Islet of Langerhans (tissue), 1 donor: ENCODE measurements around the gene FEM1B.

Experiments
- FAIRE-seq: peaks from one replicate; lab custom pipeline; 2011; peaks lifted over from hg19 to GRCh38; lab: Jason Lieb, UNC

The FEM1B gene

GRCh38 chr15:68259883-68260282 is 17.7 kb upstream of the FEM1B start:
- FAIRE-seq = no peak

- FAIRE-seq = no peak
Observed at GRCh38 chr15:68261241-68261640, 16.3 kb upstream of the FEM1B start.

GRCh38 chr15:68261980-68262379 is 15.6 kb upstream of the FEM1B start:
- FAIRE-seq = no peak

- FAIRE-seq = no peak
Observed at GRCh38 chr15:68262514-68263356, 14.8 kb upstream of the FEM1B start.

- FAIRE-seq = no peak
Observed at GRCh38 chr15:68264282-68264681, 13.3 kb upstream of the FEM1B start.

- FAIRE-seq = no peak
Observed at GRCh38 chr15:68265081-68265480, 12.5 kb upstream of the FEM1B start.

- no peak for FAIRE-seq
Observed at GRCh38 chr15:68265674-68266073, 11.9 kb upstream of the FEM1B start.

GRCh38 chr15:68268405-68268804 is 9.1 kb upstream of the FEM1B start:
- FAIRE-seq = no peak

- no peak for FAIRE-seq
Observed at GRCh38 chr15:68271854-68272471, 5.6 kb upstream of the FEM1B start.

- FAIRE-seq = no peak
Observed at GRCh38 chr15:68272721-68273271, 4.7 kb upstream of the FEM1B start.

- no peak for FAIRE-seq
Observed at GRCh38 chr15:68274201-68274848, 3.2 kb upstream of the FEM1B start.

- no peak for FAIRE-seq
Observed at GRCh38 chr15:68275165-68275746, 2.3 kb upstream of the FEM1B start.

- FAIRE-seq = no peak
Observed at GRCh38 chr15:68276668-68277067, 877 bp upstream of the FEM1B start.

GRCh38 chr15:68277131-68277602 is 378 bp upstream of the FEM1B start:
- FAIRE-seq = no peak

GRCh38 chr15:68278345-68278594 is 725 bp downstream of the FEM1B start:
- no peak for FAIRE-seq

- no peak for FAIRE-seq
Observed at GRCh38 chr15:68278595-68279405, 1.3 kb downstream of the FEM1B start.

GRCh38 chr15:68279779-68280753 is 2.5 kb downstream of the FEM1B start:
- FAIRE-seq = no peak

- FAIRE-seq = no peak
Observed at GRCh38 chr15:68281008-68281407, 3.5 kb downstream of the FEM1B start.

- no peak for FAIRE-seq
Observed at GRCh38 chr15:68283401-68283800, 5.9 kb downstream of the FEM1B start.

- no peak for FAIRE-seq
Observed at GRCh38 chr15:68284616-68285258, 7.2 kb downstream of the FEM1B start.
